Measurements from ENCODE around the gene S100PBP.

DNA sequence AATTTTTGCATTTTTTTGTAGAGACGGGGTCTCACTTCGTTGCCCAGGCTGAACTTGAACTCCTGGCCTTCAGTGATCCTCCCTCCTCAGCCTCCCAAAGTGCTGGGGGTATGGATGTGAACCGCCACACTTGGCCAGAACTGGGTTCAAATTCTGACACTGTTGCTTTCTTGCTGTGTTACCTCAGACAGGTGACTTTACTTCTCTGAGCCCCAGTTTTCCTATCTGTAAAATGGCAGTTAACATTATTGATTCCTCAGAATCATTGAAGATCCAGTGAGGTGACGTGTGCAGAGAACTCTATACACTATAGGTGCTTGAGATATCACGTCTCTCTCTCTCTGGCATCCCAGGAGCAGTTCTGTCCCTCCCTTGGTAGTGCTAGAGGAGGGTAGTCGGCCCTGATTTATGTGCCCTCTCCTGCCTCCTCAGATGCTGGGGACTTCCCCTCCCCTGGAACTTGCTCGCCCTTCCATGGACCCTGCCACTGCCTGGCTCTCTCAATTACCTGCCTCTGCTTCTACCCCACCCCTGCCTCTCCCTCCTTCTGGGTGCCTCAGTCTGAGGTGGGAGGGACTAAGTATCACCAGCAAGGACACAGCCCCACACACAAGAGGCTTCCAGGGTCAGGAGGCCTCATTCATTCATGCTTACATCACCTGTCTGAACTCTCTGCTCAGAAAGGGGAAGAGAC is 66.0 kb downstream of the S100PBP start:
- TF ChIP-seq POLR2AphosphoS5 (IDR thresholded peaks at IDR 0.05; ENCODE audit: low read depth, low read length) (no peak), TAF1 (IDR thresholded peaks at IDR 0.05; ENCODE audit: borderline replicate concordance, insufficient read depth, low read length) (no peak), REST (IDR thresholded peaks at IDR 0.05; ENCODE audit: insufficient read depth in 1 of 2, low read depth in 2 of 2, low read length in 2 of 2) (no peak)
